GM21737 (cell line): Measurements from ENCODE around the gene SETD9.

ENCODE experiments used
- ATAC-seq: cut with Tn5 transposase; IDR thresholded peaks from one replicate; pipeline ENCODE4 v1.9.1; 2021; ENCODE audit warnings: mild to moderate bottlenecking, moderate library complexity; ENCODE audit not compliant: unreplicated experiment

Gene SETD9

GRCh38 chr5:56934325-56934724, 24.9 kb downstream of the SETD9 start:
- ATAC-seq: no peak

- ATAC-seq: no peak
Observed at GRCh38 chr5:56938858-56939257, 29.5 kb downstream of the SETD9 start.

GRCh38 chr5:56941981-56942380, 32.6 kb downstream of the SETD9 start:
- no peak for ATAC-seq

- ATAC-seq: no peak
Observed at GRCh38 chr5:56947052-56947451, 37.7 kb downstream of the SETD9 start.

GRCh38 chr5:56950626-56951125, 41.3 kb downstream of the SETD9 start:
- ATAC-seq: peak; percentile 47

GRCh38 chr5:56951126-56951945, 41.9 kb downstream of the SETD9 start:
- ATAC-seq: peak; percentile 36

- ATAC-seq: peak; percentile 89
Observed at GRCh38 chr5:56951946-56952691, 42.7 kb downstream of the SETD9 start, which contains the start of gene MIER3. Gene MIER3, minus strand, starts transcription at chr5:56952123. Its CDS starts 21 bp downstream, at chr5:56952102.

- no peak for ATAC-seq
Observed at GRCh38 chr5:56954262-56954661, 44.9 kb downstream of the SETD9 start.

- no peak for ATAC-seq
Observed at GRCh38 chr5:56958595-56958994, 49.2 kb downstream of the SETD9 start.

- no peak for ATAC-seq
Observed at GRCh38 chr5:56959326-56959725, 49.9 kb downstream of the SETD9 start.

GRCh38 chr5:56961746-56962145, 52.4 kb downstream of the SETD9 start:
- no peak for ATAC-seq

- no peak for ATAC-seq
Observed at GRCh38 chr5:56962286-56962685, 52.9 kb downstream of the SETD9 start.

GRCh38 chr5:56963246-56963645, 53.9 kb downstream of the SETD9 start:
- no peak for ATAC-seq

GRCh38 chr5:56964173-56964572, 54.8 kb downstream of the SETD9 start:
- no peak for ATAC-seq
